GM12878 (cell line): Measurements from ENCODE around the gene DDX51. TPM values are rescaled to one million over a fixed set of nuclear protein-coding genes. Genes with fewer than 3 reads are reported as not detected.

Experiments used
- ATAC-seq: fragments of 200-7000 bp; cut with Tn5 transposase; 3 replicates; pipeline ENCODE4 v1.9.1; 2020; ENCODE audit warnings: mild to moderate bottlenecking, moderate library complexity
- BruUV-seq: library from RNA; stranded (reverse); fragments of 400-500 nt; replicated peaks from 2 replicates; lab custom pipeline; 2021; lab: Mats Ljungman, UMichigan
- CTCF ChIA-PET: fragments of 300-600 bp; sonication (Branson Sonifier 250); formaldehyde crosslinking; extraction: SDS; loops from one replicate; lab custom pipeline; 2021; ENCODE audit warnings: inconsistent platforms; lab: Yijun Ruan, JAX
- POLR2A ChIA-PET: fragments of 350-600 bp; formaldehyde crosslinking; extraction: SDS; loops from one replicate; lab custom pipeline; 2021; ENCODE audit warnings: inconsistent platforms; lab: Charles Lee
- RAD21 ChIA-PET: fragments of 300-600 bp; sonication (Branson Sonifier 250); formaldehyde crosslinking; loops from one replicate; lab custom pipeline; 2023; ENCODE audit warnings: antibody characterized with exemption; ENCODE audit not compliant: unreplicated experiment; lab: Charles Lee
- SMC1A ChIA-PET: fragments of 300-600 bp; sonication (Branson Sonifier 250); formaldehyde crosslinking; loops from one replicate; lab custom pipeline; 2023; ENCODE audit not compliant: unreplicated experiment, uncharacterized antibody; lab: Charles Lee
- DNase-seq: peaks from one replicate; pipeline ENCODE4 v3.0.0-alpha.2; 2011; ENCODE audit warnings: low read depth, low spot score
- FAIRE-seq: peaks from 3 replicates; lab custom pipeline; 2011; peaks lifted over from hg19 to GRCh38; lab: Jason Lieb, UNC
- H2AFZ ChIP-seq: 2 replicates; pipeline ENCODE4 v1.6.0; 2011; ENCODE audit warnings: low read depth, low read length, control low read depth; ENCODE audit not compliant: control insufficient read depth
- H3K27ac ChIP-seq: 2 replicates; pipeline ENCODE4 v1.5.1; 2011; ENCODE audit warnings: control low read depth; ENCODE audit not compliant: control insufficient read depth, insufficient read depth
- H3K27me3 ChIP-seq, 2 experiments: replicated peaks in 1 of 2; 2 replicates each; pipeline versions ENCODE4 v1.6.0 to v1.6.1; 2011; ENCODE audit warnings: low read length in 1 of 2; ENCODE audit not compliant: control insufficient read depth in 2 of 2, insufficient read depth in 2 of 2
- H3K36me3 ChIP-seq, 2 experiments: 2 replicates each; pipeline ENCODE4 v1.5.1; 2011; ENCODE audit warnings: low read length in 1 of 2; ENCODE audit not compliant: control insufficient read depth in 2 of 2, insufficient read depth in 2 of 2
- H3K4me1 ChIP-seq: 2 replicates; pipeline ENCODE4 v1.6.1; 2011; ENCODE audit warnings: mild to moderate bottlenecking, low read length, moderate library complexity, mixed read lengths; ENCODE audit not compliant: control insufficient read depth, insufficient read depth
- H3K4me2 ChIP-seq: 2 replicates; pipeline ENCODE4 v1.6.0; 2011; ENCODE audit warnings: control low read depth; ENCODE audit not compliant: control insufficient read depth, insufficient read depth
- H3K4me3 ChIP-seq: fragments of 200-600 bp; sonication (generic); 2 replicates; pipeline ENCODE4 v1.5.1; 2016
- H3K79me2 ChIP-seq: 2 replicates; pipeline ENCODE4 v1.6.0; 2011; ENCODE audit warnings: low read length; ENCODE audit not compliant: control insufficient read depth, insufficient read depth
- H3K9ac ChIP-seq: 2 replicates; pipeline ENCODE4 v1.8.0; 2011; ENCODE audit warnings: low read length, control low read depth, mixed read lengths; ENCODE audit not compliant: control insufficient read depth, insufficient read depth
- H3K9me3 ChIP-seq: replicated peaks from 3 replicates; pipeline ENCODE4 v1.5.1; 2011; ENCODE audit warnings: mild to moderate bottlenecking, low read length; ENCODE audit not compliant: control insufficient read depth, insufficient read depth
- H4K20me1 ChIP-seq: 2 replicates; pipeline ENCODE4 v1.6.0; 2011; ENCODE audit not compliant: control insufficient read depth, insufficient read depth
- ASH2L ChIP-seq: fragments of 300-600, 200-600 bp; sonication (generic); IDR thresholded peaks from 2 replicates; pipeline ENCODE4 v1.6.1; 2017; ENCODE audit warnings: low read depth, mild to moderate bottlenecking, borderline replicate concordance
- BHLHE40 ChIP-seq, 2 experiments: fragments of 450-650 bp in 1 of 2; IDR thresholded peaks; 2 replicates each; pipeline ENCODE4 v1.6.1; 2011 to 2017; ENCODE audit warnings: low read depth in 2 of 2, borderline replicate concordance in 1 of 2, improper control_type of control experiment in 1 of 2, low read length in 1 of 2, mild to moderate bottlenecking in 1 of 2
- CHD1 ChIP-seq: IDR thresholded peaks from 2 replicates; pipeline ENCODE4 v1.6.1; 2012; ENCODE audit warnings: low read depth, low read length, improper control_type of control experiment
- E4F1 ChIP-seq: fragments of 450-650 bp; IDR thresholded peaks from 2 replicates; pipeline ENCODE4 v1.6.1; 2018; ENCODE audit warnings: borderline replicate concordance, mild to moderate bottlenecking; ENCODE audit not compliant: partially characterized antibody
- HSF1 ChIP-seq: fragments of 150-350 bp; IDR thresholded peaks from 2 replicates; pipeline ENCODE4 v1.6.1; 2014; ENCODE audit warnings: mild to moderate bottlenecking, low read depth, low read length
- WGBS: methylation state at CpG from one replicate; pipeline ENCODE4 v1.1.6; 2016; ENCODE audit warnings: low lambda C conversion rate; ENCODE audit not compliant: insufficient replicate concordance, insufficient coverage; ENCODE audit errors: missing lambda C conversion rate; 5-methylcytosine and 5-hydroxymethylcytosine counted together
- in situ Hi-C: fragments of 300-500 bp; cut with MboI; formaldehyde crosslinking; loops from 9 replicates; pipeline ENCODE4 v1.14.3; 2018; ENCODE audit warnings: mixed read lengths
- intact Hi-C: fragments of 100-400 bp; cut with micrococcal nuclease; formaldehyde crosslinking; loops from one replicate; pipeline ENCODE4 v1.14.2; 2022; ENCODE audit not compliant: unreplicated experiment
- polyA plus RNA-seq, 11 experiments: library from polyadenylated mRNA; depleted of rRNA in 4 of 11; unstranded in 6 of 11; stranded (reverse) in 5 of 11; fragments of >200 nt; fragmentation: Nextera tagmentation in 4 of 11; fragmentation: Illumina TruSeq in 1 of 11; extraction: Ambion mirVana in 4 of 11; extraction: Trizol in 1 of 11; gene quantifications; 1 replicate in 1 of 11; 2 replicates in 10 of 11; pipeline versions ENCODE4 v1.2.1 to v1.2.3, GENCODE V29; 2011 to 2016; ENCODE audit warnings: inconsistent platforms in 2 of 11, missing spikeins in 2 of 11, low read depth in 1 of 11
- total RNA-seq, 4 experiments: library from RNA; depleted of rRNA in 3 of 4; stranded (reverse); fragments of >200 nt in 3 of 4; fragmentation: Illumina TruSeq in 1 of 4; extraction: Trizol in 1 of 4; gene quantifications; 2 replicates each; pipeline versions ENCODE4 v1.2.1 to v1.2.3, GENCODE V29; 2013 to 2021

The DDX51 gene
- total and polyA plus RNA-seq, 10 of the 15 experiments (the other 5 are each of a cell fraction or from before 2014, with no cell fraction given), result 0.97 to 29.1 (median 9.8) TPM

DNA sequence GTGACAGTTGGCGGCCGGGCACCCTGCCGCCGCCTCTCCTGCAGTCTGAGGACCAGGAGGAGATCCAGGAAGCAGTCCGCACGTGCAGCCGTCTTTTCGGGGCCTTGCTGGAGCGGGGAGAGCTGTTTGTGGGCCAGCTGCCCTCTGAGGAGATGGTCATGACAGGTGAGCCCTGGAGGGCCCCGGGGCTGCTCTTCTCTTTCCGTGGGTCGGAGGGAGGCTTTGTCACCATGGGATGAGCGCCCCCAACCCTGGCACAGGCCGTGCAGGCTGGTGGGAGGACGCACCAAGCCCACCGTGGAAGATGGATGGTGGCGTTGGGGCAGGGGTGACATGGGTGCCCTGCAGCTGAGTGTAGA is 670 bp upstream of the DDX51 start (continued):
- TF ChIP-seq HSF1 (no peak), ASH2L (no peak), CHD1 (no peak)

GRCh38 chr12:132143336-132144071 is 615 bp downstream of the DDX51 start:
- WGBS, result 1% methylated on average over 69 of the region's 82 CpGs
- intact Hi-C loops, result loop anchor here (2.0 kb wide), 1 partner anchor 71 kb away; no protein-coding TSS in a partner anchor
- H3K9me3 ChIP-seq, result no peaks in the 10 kb centered on the region
- POLR2A ChIA-PET, result no interaction called here
- no peaks in the 10 kb centered on the region for H3K27me3 ChIP-seq
- H3K27ac ChIP-seq, result peak overlapping the region; percentile 53; the same call in 1 of the 2 replicates
- H3K4me2 ChIP-seq, result peak overlapping the region; percentile 92
- no peak for FAIRE-seq
- RAD21 ChIA-PET, result no interaction called here
- CTCF ChIA-PET, result no interaction called here
- no peak for TF ChIP-seq E4F1
- TF ChIP-seq BHLHE40 (IDR thresholded peaks at IDR 0.05; ENCODE audit: borderline replicate concordance in 1 of 2, low read depth in 2 of 2, low read length in 1 of 2), result peak in 1 of 2 experiments; percentile 62; a peak in 2 of 4 replicates
- in situ Hi-C loops, result no loop called here
- H4K20me1 ChIP-seq, result no peaks in the 10 kb centered on the region
- H3K79me2 ChIP-seq, result peaks cover 38% of the 10 kb centered on the region
- peak overlapping the region; percentile 78 for H3K9ac ChIP-seq
- H3K4me1 ChIP-seq, result peaks cover 11% of the 10 kb centered on the region
- H2AFZ ChIP-seq, result 0 out of 2 replicates have a peak overlapping the region, but pooled peaks have one; percentile 55
- no peak for DNase-seq
- SMC1A ChIA-PET, result no interaction called here
- peaks cover 3 to 26% of the 10 kb centered on the region in 2 experiments; a peak in 3 of 4 replicates for H3K36me3 ChIP-seq
- ATAC-seq, result peak; percentile 24
- no TSS peak for BruUV-seq
- H3K4me3 ChIP-seq, result peak overlapping the region; percentile 88
